Tibial nerve (tissue), 3 donors: ENCODE measurements around the gene FDX2.

ENCODE experiments used
- POLR2A ChIP-seq, 2 donors: fragments of 450-650 bp; IDR thresholded peaks; one replicate each; pipeline ENCODE4 v1.6.1; 2017; ENCODE audit warnings: antibody characterized with exemption in 2 of 2, mild to moderate bottlenecking in 2 of 2, moderate library complexity in 2 of 2
- TF ChIP-seq, protein P1 (sequence below), 5 experiments: fragments of 200-600 bp in 3 of 5; fragments of 450-650 bp in 2 of 5; sonication (generic) in 3 of 5; IDR thresholded peaks; one replicate each; pipeline ENCODE4 v1.5.1; 2016 to 2019; ENCODE audit warnings: antibody characterized with exemption in 5 of 5, mild to moderate bottlenecking in 3 of 5, moderate library complexity in 2 of 5

DNA sequence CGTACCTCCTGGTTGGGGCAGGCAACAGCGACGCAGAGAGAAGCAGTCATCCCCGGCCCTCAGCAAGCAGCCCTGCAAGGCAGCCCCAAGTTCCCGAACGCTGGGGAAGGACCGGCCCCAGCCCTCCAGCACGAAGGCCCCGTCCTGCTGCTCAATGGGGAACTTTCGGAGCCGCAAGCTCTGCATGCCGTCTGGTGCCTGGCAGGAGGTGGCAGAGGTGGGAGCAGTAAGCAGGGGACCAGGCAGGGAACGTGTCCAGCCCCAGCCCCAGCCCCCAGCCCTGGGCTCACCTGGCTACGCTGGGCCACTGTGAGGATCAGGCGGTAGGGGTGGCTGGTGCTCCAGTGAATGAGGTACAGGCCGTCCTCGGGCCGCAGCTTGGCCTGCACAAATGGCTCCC is 46.4 kb upstream of the FDX2 start:
- TF ChIP-seq, protein P1, sequence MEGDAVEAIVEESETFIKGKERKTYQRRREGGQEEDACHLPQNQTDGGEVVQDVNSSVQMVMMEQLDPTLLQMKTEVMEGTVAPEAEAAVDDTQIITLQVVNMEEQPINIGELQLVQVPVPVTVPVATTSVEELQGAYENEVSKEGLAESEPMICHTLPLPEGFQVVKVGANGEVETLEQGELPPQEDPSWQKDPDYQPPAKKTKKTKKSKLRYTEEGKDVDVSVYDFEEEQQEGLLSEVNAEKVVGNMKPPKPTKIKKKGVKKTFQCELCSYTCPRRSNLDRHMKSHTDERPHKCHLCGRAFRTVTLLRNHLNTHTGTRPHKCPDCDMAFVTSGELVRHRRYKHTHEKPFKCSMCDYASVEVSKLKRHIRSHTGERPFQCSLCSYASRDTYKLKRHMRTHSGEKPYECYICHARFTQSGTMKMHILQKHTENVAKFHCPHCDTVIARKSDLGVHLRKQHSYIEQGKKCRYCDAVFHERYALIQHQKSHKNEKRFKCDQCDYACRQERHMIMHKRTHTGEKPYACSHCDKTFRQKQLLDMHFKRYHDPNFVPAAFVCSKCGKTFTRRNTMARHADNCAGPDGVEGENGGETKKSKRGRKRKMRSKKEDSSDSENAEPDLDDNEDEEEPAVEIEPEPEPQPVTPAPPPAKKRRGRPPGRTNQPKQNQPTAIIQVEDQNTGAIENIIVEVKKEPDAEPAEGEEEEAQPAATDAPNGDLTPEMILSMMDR (IDR thresholded peaks at IDR 0.05), result no peak
- no peak for TF ChIP-seq POLR2A (IDR thresholded peaks at IDR 0.05)
